Measurements from ENCODE around the gene IRF2BPL. TPM values are rescaled to one million over a fixed set of nuclear protein-coding genes. Genes with fewer than 3 reads are reported as not detected.

IRF2BPL gene
- total RNA-seq, 1 donor from 2014 or later: 128 TPM

DNA sequence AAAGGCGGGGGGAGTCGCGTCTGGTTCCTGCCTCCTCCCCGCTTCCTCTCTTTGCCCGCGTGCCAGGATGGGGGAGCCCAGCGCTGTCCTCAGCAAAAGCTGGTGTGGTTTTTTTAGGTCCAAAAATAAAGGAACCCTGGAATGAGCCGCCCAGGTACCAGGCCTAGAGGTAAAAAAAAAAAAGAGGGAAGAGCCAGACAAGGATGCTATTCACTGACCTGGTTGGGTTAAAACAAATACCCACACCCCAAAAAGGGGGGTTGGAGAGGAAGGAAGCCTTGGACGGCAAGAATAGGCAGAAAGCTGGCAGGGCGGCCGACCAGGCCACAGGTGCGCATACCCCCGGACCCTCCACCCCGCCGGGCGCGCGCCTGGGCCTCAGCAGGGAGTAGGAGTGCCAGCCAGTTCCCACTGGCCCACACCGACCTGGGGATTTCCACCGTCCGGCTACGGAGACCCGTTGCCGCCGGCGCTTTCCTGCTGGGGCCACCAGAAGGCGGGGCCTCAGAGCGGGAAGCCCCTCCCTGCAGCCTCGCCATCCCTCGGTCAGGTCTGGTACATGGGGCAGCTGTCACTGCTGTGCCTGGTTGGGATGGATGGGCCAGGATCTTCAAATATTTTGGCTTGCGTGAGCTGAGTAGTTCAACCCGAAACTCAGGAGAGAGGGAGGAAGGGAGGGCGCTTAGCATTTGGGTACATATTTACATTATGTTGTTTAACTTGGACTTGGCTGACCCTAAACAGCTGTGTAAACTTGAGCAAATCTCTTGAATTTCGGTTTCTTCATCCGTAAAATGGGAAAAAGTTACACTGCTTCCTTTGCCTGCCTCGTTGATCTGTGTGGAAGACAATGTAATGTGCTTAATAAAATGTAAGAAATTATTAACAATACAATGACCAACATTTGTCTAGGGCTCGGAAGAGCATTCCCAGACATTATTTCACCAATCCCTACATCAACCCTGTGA lies 5.4 kb upstream of the IRF2BPL start:
- H3K36me3 Mint-ChIP-seq: no peaks in the 10 kb centered on the region
- TF ChIP-seq, protein P1, sequence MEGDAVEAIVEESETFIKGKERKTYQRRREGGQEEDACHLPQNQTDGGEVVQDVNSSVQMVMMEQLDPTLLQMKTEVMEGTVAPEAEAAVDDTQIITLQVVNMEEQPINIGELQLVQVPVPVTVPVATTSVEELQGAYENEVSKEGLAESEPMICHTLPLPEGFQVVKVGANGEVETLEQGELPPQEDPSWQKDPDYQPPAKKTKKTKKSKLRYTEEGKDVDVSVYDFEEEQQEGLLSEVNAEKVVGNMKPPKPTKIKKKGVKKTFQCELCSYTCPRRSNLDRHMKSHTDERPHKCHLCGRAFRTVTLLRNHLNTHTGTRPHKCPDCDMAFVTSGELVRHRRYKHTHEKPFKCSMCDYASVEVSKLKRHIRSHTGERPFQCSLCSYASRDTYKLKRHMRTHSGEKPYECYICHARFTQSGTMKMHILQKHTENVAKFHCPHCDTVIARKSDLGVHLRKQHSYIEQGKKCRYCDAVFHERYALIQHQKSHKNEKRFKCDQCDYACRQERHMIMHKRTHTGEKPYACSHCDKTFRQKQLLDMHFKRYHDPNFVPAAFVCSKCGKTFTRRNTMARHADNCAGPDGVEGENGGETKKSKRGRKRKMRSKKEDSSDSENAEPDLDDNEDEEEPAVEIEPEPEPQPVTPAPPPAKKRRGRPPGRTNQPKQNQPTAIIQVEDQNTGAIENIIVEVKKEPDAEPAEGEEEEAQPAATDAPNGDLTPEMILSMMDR (IDR thresholded peaks at IDR 0.05; ENCODE audit: unreplicated experiment): no peak
- H3K4me3 Mint-ChIP-seq: peak overlapping the region; percentile 71
- H3K9me3 Mint-ChIP-seq: no peaks in the 10 kb centered on the region
- H3K4me1 Mint-ChIP-seq: peaks cover 92% of the 10 kb centered on the region
- peak; percentile 74 to 81 for DNase-seq (ENCODE audit: low spot score in 2 of 2, unreplicated experiment in 2 of 2)
- H3K27ac Mint-ChIP-seq: peak overlapping the region; percentile 98
- H3K27me3 Mint-ChIP-seq (ENCODE audit: low read depth): no peaks in the 10 kb centered on the region

DNA sequence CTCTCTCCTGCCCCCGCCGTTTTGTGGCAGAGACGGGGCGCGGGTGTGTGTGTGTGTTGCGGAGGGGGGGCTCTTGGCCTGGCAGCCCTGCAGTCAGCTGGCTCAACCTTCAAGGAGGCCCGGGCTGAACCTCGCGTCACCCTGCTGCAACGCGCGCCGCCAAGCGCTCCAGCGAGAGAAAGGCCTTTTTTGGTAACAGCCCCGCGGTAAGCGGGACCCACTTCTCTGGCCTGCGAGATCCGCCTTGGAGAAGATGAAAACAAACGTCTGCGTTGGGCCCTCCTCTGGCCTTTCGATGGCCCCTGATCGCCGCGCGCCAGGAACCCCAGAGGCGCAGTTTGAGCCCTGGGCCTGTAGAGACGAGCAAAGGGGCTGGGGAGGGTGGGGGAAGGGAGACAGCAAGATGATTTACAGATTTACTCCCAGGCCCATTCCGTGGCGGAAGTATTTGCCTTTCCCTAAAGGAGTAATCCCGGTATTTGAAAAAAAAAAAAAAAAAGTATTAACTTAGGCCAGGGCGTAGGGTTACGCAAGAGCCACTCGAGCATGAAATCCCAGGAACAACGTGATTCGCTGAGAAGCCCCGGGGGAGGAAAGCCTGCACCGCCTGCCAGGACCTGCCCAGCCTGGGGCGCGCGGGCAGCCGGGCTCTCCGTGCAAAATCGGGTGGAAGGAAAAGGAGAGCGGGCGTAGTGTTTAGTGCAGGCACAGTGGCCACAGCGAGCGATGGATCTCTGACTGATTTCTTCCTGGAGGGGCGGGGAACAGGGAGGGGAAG lies 4.5 kb upstream of the IRF2BPL start:
- H3K36me3 Mint-ChIP-seq: no peaks in the 10 kb centered on the region
- H3K27me3 Mint-ChIP-seq (ENCODE audit: low read depth): no peaks in the 10 kb centered on the region
- DNase-seq (ENCODE audit: low spot score in 2 of 2, unreplicated experiment in 2 of 2): peak; percentile 70 to 85
- peak overlapping the region; percentile 71 for H3K4me3 Mint-ChIP-seq
- H3K4me1 Mint-ChIP-seq: peaks cover 86% of the 10 kb centered on the region
- TF ChIP-seq, protein P1 (IDR thresholded peaks at IDR 0.05; ENCODE audit: unreplicated experiment): no peak
- no peaks in the 10 kb centered on the region for H3K9me3 Mint-ChIP-seq
- H3K27ac Mint-ChIP-seq: peak overlapping the region; percentile 98

DNA sequence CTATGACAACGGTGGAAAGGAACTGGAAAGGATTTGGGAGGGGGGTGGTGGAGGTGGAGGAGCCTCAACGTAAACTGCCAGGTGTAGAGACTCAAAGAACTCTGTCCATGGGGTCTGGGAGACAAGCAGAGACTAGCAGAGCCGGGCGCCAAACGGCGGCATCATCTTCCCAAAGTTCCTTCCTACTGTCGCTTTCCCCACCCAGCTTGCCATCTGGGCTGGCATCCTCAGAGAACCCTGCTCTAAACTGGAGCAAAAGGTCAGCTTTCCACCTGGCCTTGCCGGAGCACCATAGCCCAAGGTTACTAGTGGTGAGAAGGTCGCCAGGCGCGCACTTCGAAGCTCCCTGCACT lies 4.0 kb upstream of the IRF2BPL start:
- no peak for DNase-seq (ENCODE audit: low spot score in 2 of 2, unreplicated experiment in 2 of 2)
- Mint-ChIP-seq H3K9me3 (no peaks in the 10 kb centered on the region), H3K4me1 (peaks cover 81% of the 10 kb centered on the region), H3K27ac (peak overlapping the region; percentile 98), H3K36me3 (no peaks in the 10 kb centered on the region), H3K27me3 (ENCODE audit: low read depth) (no peaks in the 10 kb centered on the region), H3K4me3 (peak overlapping the region; percentile 71)
- TF ChIP-seq, protein P1 (IDR thresholded peaks at IDR 0.05; ENCODE audit: unreplicated experiment): no peak

DNA sequence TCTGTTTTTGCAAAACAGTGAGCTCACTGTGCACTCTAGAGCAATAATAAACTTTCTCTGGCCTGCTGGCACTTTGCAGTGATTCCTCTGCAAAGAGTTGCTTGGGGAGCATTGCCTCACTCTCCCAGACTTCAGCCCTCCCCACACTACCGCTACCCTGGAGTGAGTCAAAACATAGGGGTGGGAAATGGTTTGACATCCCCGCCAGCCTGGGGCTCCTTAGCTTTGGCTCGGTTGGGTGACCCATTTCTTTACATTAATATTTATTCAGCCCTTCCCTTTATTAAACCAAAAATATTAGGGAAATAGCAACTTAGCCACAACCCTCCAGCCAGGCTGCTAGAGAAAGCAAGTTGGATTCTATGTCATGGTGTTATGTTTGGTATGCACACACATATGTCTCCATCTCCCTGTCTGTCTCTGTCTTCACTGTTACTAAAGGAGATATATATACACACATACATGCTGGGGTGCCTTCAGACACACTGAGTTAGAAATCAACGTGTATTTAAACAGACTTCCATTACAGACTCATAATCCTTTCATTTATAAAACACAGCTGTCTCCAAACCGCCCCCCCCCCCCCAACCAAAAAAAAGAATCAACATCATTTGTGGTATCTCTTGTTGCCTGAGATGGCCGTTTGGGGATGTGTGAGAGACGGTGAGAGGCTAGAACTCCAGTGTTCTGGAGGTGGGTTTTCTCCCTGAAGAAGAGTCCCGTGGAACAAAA lies 3.4 kb upstream of the IRF2BPL start:
- Mint-ChIP-seq H3K27ac (peak overlapping the region; percentile 98), H3K4me3 (peak overlapping the region; percentile 71), H3K9me3 (no peaks in the 10 kb centered on the region), H3K4me1 (peaks cover 75% of the 10 kb centered on the region), H3K27me3 (ENCODE audit: low read depth) (no peaks in the 10 kb centered on the region), H3K36me3 (no peaks in the 10 kb centered on the region)
- DNase-seq (ENCODE audit: low spot score in 2 of 2, unreplicated experiment in 2 of 2): no peak
- TF ChIP-seq, protein P1 (IDR thresholded peaks at IDR 0.05; ENCODE audit: unreplicated experiment): no peak
